Measurements from ENCODE around the gene PPP1R15B. TPM values are rescaled to one million over a fixed set of nuclear protein-coding genes. Genes with fewer than 3 reads are reported as not detected.

PPP1R15B gene
- 28.7 and 33.7 TPM in 2 replicates for total RNA-seq

DNA sequence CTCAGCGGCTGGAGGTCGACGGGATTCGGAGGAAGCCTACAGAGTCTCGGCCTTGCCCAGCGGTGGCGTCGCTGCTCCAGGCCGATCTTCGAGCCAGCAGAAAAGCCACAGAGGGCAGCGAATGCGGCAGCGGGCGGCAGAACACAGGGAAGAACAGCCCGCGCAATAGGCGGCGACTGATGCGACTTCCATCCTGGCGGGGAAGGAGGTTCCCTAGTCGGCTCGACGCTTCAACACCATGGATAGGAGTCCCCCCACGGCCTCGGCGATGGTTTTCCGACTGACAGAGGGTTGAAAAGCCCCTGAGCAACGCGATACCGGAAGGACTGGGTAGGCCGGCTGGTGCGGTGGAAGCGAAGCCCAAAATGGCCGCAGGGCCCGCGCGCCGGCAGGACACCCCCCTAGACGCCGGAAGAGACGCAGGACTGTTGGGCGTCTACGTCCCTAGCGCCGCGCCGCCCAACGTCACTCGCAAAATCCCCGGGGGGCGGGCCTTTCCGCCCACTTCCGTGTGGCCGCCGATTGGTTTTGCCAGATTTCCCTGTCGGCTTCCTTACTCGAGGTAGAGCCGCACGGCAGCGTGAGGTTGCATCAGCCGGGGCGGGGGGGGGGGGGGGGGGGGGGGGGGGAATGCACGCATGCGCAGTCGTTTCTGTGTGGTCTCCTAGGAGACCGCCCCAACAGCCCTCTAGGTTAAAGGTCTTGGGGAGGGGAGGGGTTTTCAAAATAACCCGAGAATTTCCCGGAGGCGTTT lies at the start of gene PPP1R15B:
TSS of gene PPP1R15B (minus strand) at position 367 of the 754 bp plus-strand sequence. CDS start 406 bp downstream, outside the sequence.

DNA sequence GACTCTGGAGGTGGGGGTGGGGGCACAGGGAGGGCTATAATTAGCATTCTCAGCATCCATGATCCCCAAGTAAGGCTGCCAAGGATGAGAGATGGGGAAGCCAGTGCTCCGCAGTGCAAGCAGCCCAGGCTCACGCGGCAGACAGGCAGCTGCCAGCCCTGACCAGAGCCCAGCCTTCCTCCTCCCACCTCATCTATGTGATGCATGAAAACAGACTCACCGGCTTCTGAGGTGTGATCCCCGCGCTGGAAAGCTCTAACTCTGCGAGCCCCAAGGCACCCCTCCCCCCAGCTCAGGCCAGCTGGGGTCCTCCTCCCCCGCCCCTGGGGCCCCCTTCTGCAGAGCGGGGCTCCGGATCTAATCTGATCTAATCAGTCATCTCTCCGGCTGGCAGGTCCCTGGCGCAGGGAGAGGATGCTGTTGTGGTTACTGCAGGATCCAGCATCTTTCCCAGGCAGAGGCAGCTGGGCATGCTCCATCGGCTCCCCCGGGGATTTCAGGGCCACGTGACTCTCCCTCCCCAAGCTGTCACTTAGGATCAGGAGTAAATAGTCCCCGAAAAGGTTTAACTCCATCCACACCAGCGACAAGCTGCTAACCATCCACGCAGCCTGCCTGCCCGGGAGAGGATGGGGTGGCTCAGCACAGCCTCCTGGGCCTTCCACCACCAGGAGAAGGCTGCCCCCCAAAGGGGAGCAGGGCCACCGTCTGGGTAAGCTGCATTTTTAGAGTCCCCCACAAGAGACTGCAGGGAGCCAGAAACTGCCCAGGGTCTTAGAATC lies 52.0 kb downstream of the PPP1R15B start, which contains the start of gene PLEKHA6:
TSS of gene PLEKHA6 (minus strand) at position 456 of the 782 bp plus-strand sequence. CDS start 86,202 bp downstream, outside the sequence.

Other genes starting within 250 kb of the PPP1R15B start
- gene REN, start 245.5 kb downstream of the PPP1R15B start, total RNA-seq, result not detected in 2 replicates
- gene KISS1, start 215.3 kb downstream of the PPP1R15B start, total RNA-seq, result 0.48 TPM in 1 of 2 replicates, not detected in the other
- gene GOLT1A, start 197.8 kb downstream of the PPP1R15B start, total RNA-seq, result 1.4 and 4.5 TPM in 2 replicates
- 1.7 and 4.8 TPM in 2 replicates for gene PLEKHA6, start 51.9 kb downstream of the PPP1R15B start, total RNA-seq
- gene PIK3C2B, start 83.0 kb upstream of the PPP1R15B start, total RNA-seq, result 1.4 and 7.2 TPM in 2 replicates
- gene MDM4, start 104.6 kb upstream of the PPP1R15B start, total RNA-seq, result 14.9 and 19.4 TPM in 2 replicates

Data from tracheal epithelial cell (primary cell).